Left renal cortex interstitium (tissue), 4 donors: Measurements from ENCODE around the gene GCNT1. TPM values are rescaled to one million over a fixed set of nuclear protein-coding genes. Genes with fewer than 3 reads are reported as not detected.
"Not testable (repeated sequence)": the region's sequence is repeated elsewhere in the genome, so short reads cannot be mapped to it uniquely, and the experiment has no call there.

Experiments used
- DNase-seq, 4 donors: peaks; one replicate each; pipeline ENCODE4 v3.0.0-alpha.2; 2013; ENCODE audit warnings: low read depth in 4 of 4, low spot score in 2 of 4, missing footprints in 1 of 4
- polyA plus RNA-seq, 4 donors: library from polyadenylated mRNA; unstranded; fragments of 120-200 nt; gene quantifications; one replicate each; pipeline ENCODE4 v1.2.1, GENCODE V29; 2013; ENCODE audit not compliant: insufficient read length in 4 of 4

GCNT1 gene
- polyA plus RNA-seq, 4 donors, result 3.1 to 6.2 (median 4.4) TPM

- no peak for DNase-seq
These were observed 17.2 kb upstream of the GCNT1 start for GRCh38 chr9:76441551-76442322.

GRCh38 chr9:76443887-76444286 is 15.1 kb upstream of the GCNT1 start:
- no peak for DNase-seq

- no peak for DNase-seq
These were observed 14.6 kb upstream of the GCNT1 start for GRCh38 chr9:76444322-76444929.

- DNase-seq, result no peak
These were observed 13.0 kb upstream of the GCNT1 start for GRCh38 chr9:76445976-76446375.

- no peak for DNase-seq
These were observed 10.5 kb upstream of the GCNT1 start for GRCh38 chr9:76448501-76448900.

- DNase-seq, result no peak
These were observed 7.7 kb upstream of the GCNT1 start for GRCh38 chr9:76451234-76451633.

GRCh38 chr9:76452839-76453238 is 6.1 kb upstream of the GCNT1 start:
- DNase-seq, result no peak

GRCh38 chr9:76453785-76454184 is 5.2 kb upstream of the GCNT1 start:
- DNase-seq, result no peak

GRCh38 chr9:76454311-76454710 is 4.7 kb upstream of the GCNT1 start:
- no peak for DNase-seq

- DNase-seq, result peak in 2 of 4 donors; percentile 44 to 49
These were observed 2.6 kb upstream of the GCNT1 start for GRCh38 chr9:76456202-76456926.

- DNase-seq, result peak in 1 of 4 donors; percentile 37
These were observed 983 bp downstream of the GCNT1 start for GRCh38 chr9:76459694-76460635.

GRCh38 chr9:76462126-76462525 is 3.1 kb downstream of the GCNT1 start:
- no peak for DNase-seq

GRCh38 chr9:76463211-76463610 is 4.2 kb downstream of the GCNT1 start:
- no peak for DNase-seq

- no peak for DNase-seq
These were observed 5.7 kb downstream of the GCNT1 start for GRCh38 chr9:76464706-76465105.

- DNase-seq, result no peak
These were observed 6.7 kb downstream of the GCNT1 start for GRCh38 chr9:76465442-76466298.

GRCh38 chr9:76466299-76466605 is 7.3 kb downstream of the GCNT1 start:
- DNase-seq, result no peak

- DNase-seq, result no peak
These were observed 15.4 kb downstream of the GCNT1 start for GRCh38 chr9:76474419-76474818.

GRCh38 chr9:76475686-76476085 is 16.7 kb downstream of the GCNT1 start:
- no peak for DNase-seq

- not testable (repeated sequence) for DNase-seq
These were observed 18.8 kb downstream of the GCNT1 start for GRCh38 chr9:76477818-76478217.

GRCh38 chr9:76478226-76478625 is 19.2 kb downstream of the GCNT1 start:
- no peak for DNase-seq
